ENCODE data around the gene TFDP1. TPM values are rescaled to one million over a fixed set of nuclear protein-coding genes. Genes with fewer than 3 reads are reported as not detected.
A peak's percentile ranks its signal among the peaks of the same experiment; 100 is the strongest.
"Not testable (repeated sequence)": the region's sequence is repeated elsewhere in the genome, so short reads cannot be mapped to it uniquely, and the experiment has no call there.

The TFDP1 gene
- polyA plus RNA-seq, 1 donor, result 55.5 TPM

- DNase-seq, result no peak
Observed at GRCh38 chr13:113551081-113552000, 33.2 kb upstream of the TFDP1 start.

DNA sequence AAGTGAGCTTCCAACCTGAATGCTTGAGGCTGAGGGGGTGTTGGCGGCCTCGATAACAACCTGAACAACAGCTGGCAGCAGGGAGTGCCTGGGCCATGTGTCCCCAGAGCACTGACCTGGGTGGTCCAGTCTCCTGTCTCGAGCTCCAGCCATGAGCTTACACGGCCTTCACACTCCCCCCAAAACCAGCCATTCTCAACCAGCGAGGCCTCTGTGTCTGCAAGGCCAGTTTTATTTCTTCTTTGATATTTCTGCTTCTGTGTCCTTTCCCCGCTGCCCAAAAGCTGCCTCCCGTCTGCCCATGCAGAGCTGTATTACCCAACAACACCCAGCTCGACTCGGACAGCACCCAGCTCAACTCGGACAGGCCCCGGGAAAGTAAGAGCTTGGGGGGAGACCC lies 32.5 kb upstream of the TFDP1 start:
- no peak for DNase-seq

GRCh38 chr13:113552786-113553434 lies 31.6 kb upstream of the TFDP1 start:
- DNase-seq, result no peak

GRCh38 chr13:113553511-113554332 lies 30.8 kb upstream of the TFDP1 start:
- no peak for DNase-seq

GRCh38 chr13:113554333-113554700 lies 30.2 kb upstream of the TFDP1 start:
- no peak for DNase-seq

GRCh38 chr13:113555141-113555540 lies 29.4 kb upstream of the TFDP1 start:
- DNase-seq, result no peak

- DNase-seq, result no peak
Observed at GRCh38 chr13:113557013-113557412, 27.5 kb upstream of the TFDP1 start.

GRCh38 chr13:113558461-113558860 lies 26.1 kb upstream of the TFDP1 start:
- no peak for DNase-seq

- no peak for DNase-seq
Observed at GRCh38 chr13:113559061-113559460, 25.5 kb upstream of the TFDP1 start.

DNA sequence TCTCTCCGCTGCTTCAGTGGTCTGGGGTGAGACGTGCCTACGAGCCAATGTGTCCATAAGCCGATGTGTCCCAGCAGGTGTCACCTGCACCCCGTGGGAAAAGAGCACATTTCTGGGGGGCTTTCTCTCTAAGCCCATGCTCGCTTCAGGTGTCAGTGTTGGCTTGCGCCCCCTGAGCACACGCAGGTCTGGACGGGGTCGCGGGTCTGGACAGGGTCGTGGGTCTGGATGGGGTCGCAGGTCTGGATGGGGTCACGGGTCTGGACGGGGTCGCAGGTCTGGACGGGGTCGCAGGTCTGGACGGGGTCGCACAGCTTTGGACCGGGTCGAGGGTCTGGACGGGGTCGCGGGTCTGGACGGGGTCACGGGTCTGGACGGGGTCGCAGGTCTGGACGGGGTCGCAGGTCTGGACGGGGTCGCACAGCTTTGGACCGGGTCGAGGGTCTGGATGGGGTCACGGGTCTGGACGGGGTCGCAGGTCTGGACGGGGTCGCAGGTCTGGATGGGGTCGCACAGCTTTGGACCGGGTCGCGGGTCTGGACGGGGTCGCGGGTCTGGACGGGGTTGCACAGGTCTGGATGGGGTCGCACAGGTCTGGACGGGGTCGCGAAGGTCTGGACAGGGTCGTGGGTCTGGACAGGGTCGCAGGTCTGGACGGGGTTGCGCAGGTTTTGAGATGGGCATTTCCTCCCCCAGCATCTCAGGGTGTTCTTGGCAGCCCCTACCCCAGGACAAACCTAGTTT lies 24.5 kb upstream of the TFDP1 start:
- no peak for DNase-seq

GRCh38 chr13:113560645-113561416 lies 23.7 kb upstream of the TFDP1 start:
- no peak for DNase-seq

- DNase-seq, result no peak
Observed at GRCh38 chr13:113561417-113562084, 23.0 kb upstream of the TFDP1 start.

DNA sequence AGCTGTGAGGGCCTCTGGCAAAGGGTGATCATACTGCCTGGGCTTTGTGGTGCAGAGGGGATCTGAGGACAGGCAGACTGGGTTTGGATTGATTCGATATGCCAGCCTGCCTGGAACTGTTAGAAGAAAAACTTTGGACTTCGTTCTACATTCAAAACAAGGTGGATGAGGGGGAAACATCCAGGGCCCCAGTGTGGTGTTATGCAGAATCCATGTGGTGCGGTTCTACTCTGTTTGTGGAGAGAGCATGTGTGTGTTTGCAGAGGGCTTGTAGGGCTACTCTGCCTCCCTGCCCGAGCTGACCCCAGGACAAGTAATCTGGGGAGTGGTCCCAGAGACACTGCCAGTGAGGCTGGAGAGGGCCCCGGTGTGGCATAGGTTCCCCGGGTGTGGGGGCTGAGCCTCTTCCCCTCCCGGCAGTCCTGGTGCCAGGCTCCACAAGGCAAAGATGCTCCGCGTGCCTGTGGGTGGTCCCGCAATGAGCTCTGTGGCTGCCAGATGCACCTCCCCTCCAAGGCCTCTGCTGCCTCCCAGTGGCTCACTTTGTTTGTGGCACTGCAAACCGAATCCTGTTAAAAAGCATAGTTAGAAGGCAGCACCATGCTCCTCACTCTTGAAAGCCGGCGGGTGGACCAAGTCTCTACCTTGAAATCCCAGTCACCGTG lies 22.3 kb upstream of the TFDP1 start:
- DNase-seq, result peak; percentile 77

GRCh38 chr13:113562844-113563243 lies 21.7 kb upstream of the TFDP1 start:
- no peak for DNase-seq

DNA sequence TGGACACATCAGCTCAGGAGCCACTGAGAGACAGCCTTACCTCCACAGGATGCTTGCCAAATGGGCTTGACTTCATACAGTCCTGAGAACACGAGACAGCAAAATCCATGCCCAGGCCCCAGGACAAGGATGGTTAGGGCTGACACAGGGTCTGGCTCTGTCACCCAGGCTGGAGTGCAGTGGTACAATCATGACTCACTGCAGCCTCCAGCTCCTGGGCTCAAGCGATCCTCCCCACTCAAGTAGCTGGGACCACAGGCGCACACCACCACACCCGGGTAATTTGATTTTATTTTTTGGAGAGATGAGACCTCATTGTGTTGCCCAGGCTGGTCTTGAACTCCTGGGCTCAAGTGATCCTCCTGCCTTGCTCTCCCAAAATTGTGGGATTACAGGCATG lies 21.0 kb upstream of the TFDP1 start:
- not testable (repeated sequence) for DNase-seq

- DNase-seq, result no peak
Observed at GRCh38 chr13:113564331-113565023, 20.1 kb upstream of the TFDP1 start.

- DNase-seq, result no peak
Observed at GRCh38 chr13:113565526-113566226, 18.9 kb upstream of the TFDP1 start.

DNA sequence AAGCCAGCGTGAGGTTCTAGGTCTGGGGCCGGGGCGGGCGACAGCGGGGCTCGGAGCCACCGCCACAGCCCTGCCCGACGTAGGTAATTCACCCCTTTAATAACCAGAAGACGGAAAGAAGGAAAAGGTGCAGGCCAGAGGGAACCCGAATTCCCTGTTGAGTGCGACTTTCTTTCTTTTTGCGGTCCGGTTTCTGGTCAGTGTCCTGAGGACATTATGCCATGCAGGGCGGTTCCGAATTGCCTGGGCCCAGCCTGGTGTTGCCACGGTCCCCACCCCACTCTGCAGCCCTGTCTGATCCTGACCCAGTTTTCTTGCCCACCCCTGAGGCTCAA lies 18.4 kb upstream of the TFDP1 start:
- DNase-seq, result no peak

- no peak for DNase-seq
Observed at GRCh38 chr13:113567681-113568080, 16.9 kb upstream of the TFDP1 start.

Data from hindlimb muscle (tissue), 1 donor.